Smooth muscle cell (in vitro differentiated cells): ENCODE data around the gene FADS2. TPM values are rescaled to one million over a fixed set of nuclear protein-coding genes. Genes with fewer than 3 reads are reported as not detected.

Experiments used
- DNase-seq: peaks from one replicate; lab custom pipeline; 2025; ENCODE audit not compliant: unreplicated experiment; lab: John Stamatoyannopoulos, UW
- H2AFZ ChIP-seq: fragments of 200-600 bp; sonication (generic); 2 replicates; pipeline ENCODE4 v1.6.0; 2016; ENCODE audit warnings: antibody characterized with exemption, low read depth, mild to moderate bottlenecking
- H3F3A ChIP-seq: fragments of 200-600 bp; sonication (generic); 2 replicates; pipeline ENCODE4 v1.6.0; 2017; ENCODE audit warnings: antibody characterized with exemption, low read depth
- H3K27ac ChIP-seq: fragments of 200-600 bp; sonication (generic); 2 replicates; pipeline ENCODE4 v1.5.1; 2016; ENCODE audit warnings: low read depth, mild to moderate bottlenecking
- H3K27me3 ChIP-seq: fragments of 200-600 bp; sonication (generic); 2 replicates; pipeline ENCODE4 v1.6.1; 2016; ENCODE audit warnings: low read depth, mild to moderate bottlenecking
- H3K36me3 ChIP-seq: fragments of 200-600 bp; sonication (generic); 2 replicates; pipeline ENCODE4 v1.5.1; 2016; ENCODE audit warnings: low read depth
- H3K4me1 ChIP-seq: fragments of 200-600 bp; sonication (generic); 2 replicates; pipeline ENCODE4 v1.5.1; 2016; ENCODE audit warnings: low read depth
- H3K4me2 ChIP-seq: fragments of 200-600 bp; sonication (generic); 2 replicates; pipeline ENCODE4 v1.6.0; 2016; ENCODE audit warnings: mild to moderate bottlenecking
- H3K4me3 ChIP-seq: fragments of 200-600 bp; sonication (generic); 2 replicates; pipeline ENCODE4 v1.5.1; 2016; ENCODE audit warnings: mild to moderate bottlenecking
- H3K79me2 ChIP-seq: fragments of 200-600 bp; sonication (generic); 2 replicates; pipeline ENCODE4 v1.6.0; 2016; ENCODE audit warnings: low read depth, mild to moderate bottlenecking
- H3K9ac ChIP-seq: fragments of 200-600 bp; sonication (generic); 2 replicates; pipeline ENCODE4 v1.6.0; 2016; ENCODE audit warnings: low read depth
- H3K9me3 ChIP-seq: fragments of 200-600 bp; sonication (generic); replicated peaks from 2 replicates; pipeline ENCODE4 v1.5.1; 2016; ENCODE audit warnings: low read depth
- H4K20me1 ChIP-seq: fragments of 200-600 bp; sonication (generic); 2 replicates; pipeline ENCODE4 v1.6.0; 2016; ENCODE audit warnings: low read depth
- CTCF ChIP-seq: fragments of 200-600 bp; sonication (generic); IDR thresholded peaks from 2 replicates; pipeline ENCODE4 v1.5.1; 2017; ENCODE audit warnings: borderline replicate concordance, mild to moderate bottlenecking, antibody characterized with exemption; ENCODE audit not compliant: insufficient read depth, poor library complexity, severe bottlenecking
- WGBS: methylation state at CpG from one replicate; pipeline ENCODE4 v1.1.7; 2016; ENCODE audit warnings: low lambda C conversion rate; 5-methylcytosine and 5-hydroxymethylcytosine counted together
- polyA plus RNA-seq: library from polyadenylated mRNA; unstranded; fragments of >200 nt; fragmentation: Nextera tagmentation; extraction: Ambion mirVana; gene quantifications from 2 replicates; pipeline ENCODE4 v1.2.1, GENCODE V29; 2016
- total RNA-seq: library from RNA; depleted of rRNA; stranded (reverse); fragments of >200 nt; gene quantifications from 2 replicates; pipeline ENCODE4 v1.2.3, GENCODE V29; 2014

Gene FADS2
- total and polyA plus RNA-seq, 2 experiments from 2014 or later, result 279 to 495 TPM

DNA sequence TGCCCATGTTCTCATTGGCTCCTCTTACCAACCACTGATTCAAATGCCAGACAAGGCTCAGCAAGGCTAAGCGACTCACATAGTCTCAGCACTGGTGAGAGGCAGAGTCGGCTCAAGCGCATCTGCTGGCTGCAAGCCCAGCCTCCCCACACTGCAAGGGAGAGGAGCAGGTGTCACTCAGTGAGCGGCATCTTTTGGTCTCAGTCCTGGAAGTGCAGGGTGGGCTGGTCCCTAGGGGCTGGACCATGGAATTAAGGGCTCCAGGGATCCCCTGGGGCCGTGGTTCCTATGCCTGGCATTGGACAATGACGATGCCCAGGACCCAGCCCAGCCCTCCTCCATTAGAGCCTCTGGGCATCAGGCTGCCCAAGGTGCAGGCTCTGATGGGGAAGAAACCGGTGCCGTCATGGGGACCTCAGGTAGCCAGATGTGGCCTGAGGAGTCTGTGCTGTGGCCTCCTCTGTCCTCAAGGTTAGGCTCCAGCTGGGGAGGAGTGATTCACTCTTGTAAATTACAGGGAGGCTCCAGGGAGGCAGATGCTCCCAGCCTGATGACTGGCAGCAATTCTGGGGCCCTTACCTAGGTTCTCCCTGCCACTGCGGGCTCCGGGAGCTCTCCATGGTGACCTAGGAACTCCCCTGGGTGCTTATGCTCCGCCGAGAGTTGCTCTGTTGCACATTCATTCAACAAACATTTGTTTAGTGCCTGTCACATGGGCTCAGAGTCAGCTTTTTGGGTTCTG is 28.0 kb downstream of the FADS2 start:
- Histone ChIP-seq H3K9me3 (no peaks in the 10 kb centered on the region), H3F3A (no peaks in the 10 kb centered on the region), H3K79me2 (no peaks in the 10 kb centered on the region), H3K4me1 (no peaks in the 10 kb centered on the region), H3K4me3 (no peak overlapping the region), H3K4me2 (no peak overlapping the region), H3K36me3 (peaks cover 9% of the 10 kb centered on the region), H3K27me3 (no peaks in the 10 kb centered on the region), H2AFZ (no peak overlapping the region), H4K20me1 (peaks cover 75% of the 10 kb centered on the region), H3K9ac (no peak overlapping the region), H3K27ac (no peak overlapping the region)
- 95% methylated on average over 12 of the region's 12 CpGs for WGBS
- no peak for TF ChIP-seq CTCF
- no peak for DNase-seq

DNA sequence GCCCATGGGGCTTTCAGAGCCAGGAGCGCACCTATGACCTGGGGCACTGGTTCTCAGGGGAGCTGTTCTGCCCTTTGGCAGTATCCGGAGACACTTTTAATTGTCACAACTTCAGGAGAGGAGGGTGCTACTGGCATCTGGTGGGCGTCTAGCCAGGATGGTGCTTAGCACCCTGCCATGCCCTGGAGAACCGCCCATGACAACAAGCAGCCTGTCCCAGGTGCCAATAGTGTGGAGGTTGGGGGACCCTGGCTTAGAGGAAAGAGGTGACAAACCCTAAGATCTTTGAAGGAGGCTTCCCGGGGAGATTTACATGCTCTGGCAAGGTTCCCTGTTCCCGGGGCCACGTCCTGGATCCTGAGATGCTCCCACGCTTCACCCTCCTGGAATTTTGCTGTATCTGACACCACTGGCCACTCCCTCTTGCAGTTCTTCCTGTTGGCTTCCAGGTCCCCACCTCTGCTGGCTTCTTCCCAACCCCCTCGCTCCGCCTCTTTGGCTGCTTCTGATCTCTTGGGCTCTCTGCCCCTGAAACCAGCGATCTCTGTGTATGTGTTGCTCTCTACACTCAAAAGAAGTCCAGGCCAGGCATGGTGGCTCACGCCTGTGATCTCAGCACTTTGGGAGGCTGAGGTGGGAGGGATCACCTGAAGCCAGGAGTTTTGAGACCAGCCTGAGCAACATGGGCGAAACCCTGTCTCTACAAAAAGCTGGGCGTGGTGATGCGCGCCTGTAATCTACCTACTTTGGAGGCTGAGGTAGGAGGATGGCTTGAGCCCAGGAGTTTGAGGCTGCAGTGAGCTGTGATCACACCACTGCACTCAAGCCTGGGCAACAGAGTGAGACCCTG is 32.2 kb downstream of the FADS2 start:
- H3K9ac ChIP-seq, result no peak overlapping the region
- DNase-seq, result no peak
- H3K9me3 ChIP-seq, result no peaks in the 10 kb centered on the region
- no peak for TF ChIP-seq CTCF
- peaks cover 43% of the 10 kb centered on the region for H4K20me1 ChIP-seq
- no peak overlapping the region for H3K4me2 ChIP-seq
- 97% methylated on average over 16 of the region's 16 CpGs for WGBS
- H3K36me3 ChIP-seq, result peaks cover 9% of the 10 kb centered on the region
- no peak overlapping the region for H3K27ac ChIP-seq
- H2AFZ ChIP-seq, result no peak overlapping the region
- H3K4me1 ChIP-seq, result no peaks in the 10 kb centered on the region
- H3F3A ChIP-seq, result peaks cover 8% of the 10 kb centered on the region
- no peaks in the 10 kb centered on the region for H3K27me3 ChIP-seq
- no peaks in the 10 kb centered on the region for H3K79me2 ChIP-seq
- H3K4me3 ChIP-seq, result no peak overlapping the region

DNA sequence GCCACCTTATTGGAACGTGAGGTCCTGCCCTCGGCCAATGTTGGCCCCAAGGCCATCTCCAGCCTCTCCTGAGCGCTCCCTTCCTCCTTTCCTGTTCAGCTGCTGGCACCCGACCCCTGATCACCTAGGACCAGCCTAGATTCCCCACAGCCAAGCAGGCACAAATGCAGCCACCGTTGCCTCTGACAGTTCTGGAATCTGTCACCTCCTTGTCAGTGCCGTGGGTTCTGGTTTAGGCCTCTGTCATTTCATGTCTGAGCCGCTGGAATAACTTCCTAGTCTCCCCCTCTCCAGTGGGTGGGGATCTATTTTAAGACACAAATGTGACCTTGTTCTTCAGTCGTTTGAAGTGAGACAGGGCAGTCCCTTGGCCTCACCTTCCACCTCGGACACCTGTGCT is 33.5 kb downstream of the FADS2 start:
- H3F3A ChIP-seq, result peaks cover 12% of the 10 kb centered on the region
- peaks cover 9% of the 10 kb centered on the region for H3K36me3 ChIP-seq
- H3K79me2 ChIP-seq, result no peaks in the 10 kb centered on the region
- no peak overlapping the region for H3K4me2 ChIP-seq
- no peak overlapping the region for H2AFZ ChIP-seq
- H4K20me1 ChIP-seq, result peaks cover 30% of the 10 kb centered on the region
- no peaks in the 10 kb centered on the region for H3K27me3 ChIP-seq
- no peak overlapping the region for H3K4me3 ChIP-seq
- no peak for DNase-seq
- no peaks in the 10 kb centered on the region for H3K9me3 ChIP-seq
- no peak overlapping the region for H3K9ac ChIP-seq
- no peaks in the 10 kb centered on the region for H3K4me1 ChIP-seq
- no peak for TF ChIP-seq CTCF
- WGBS, result 65% methylated on average over 9 of the region's 9 CpGs
- H3K27ac ChIP-seq, result no peak overlapping the region
